ENCODE results near the gene TAPT1.

TAPT1 gene

DNA sequence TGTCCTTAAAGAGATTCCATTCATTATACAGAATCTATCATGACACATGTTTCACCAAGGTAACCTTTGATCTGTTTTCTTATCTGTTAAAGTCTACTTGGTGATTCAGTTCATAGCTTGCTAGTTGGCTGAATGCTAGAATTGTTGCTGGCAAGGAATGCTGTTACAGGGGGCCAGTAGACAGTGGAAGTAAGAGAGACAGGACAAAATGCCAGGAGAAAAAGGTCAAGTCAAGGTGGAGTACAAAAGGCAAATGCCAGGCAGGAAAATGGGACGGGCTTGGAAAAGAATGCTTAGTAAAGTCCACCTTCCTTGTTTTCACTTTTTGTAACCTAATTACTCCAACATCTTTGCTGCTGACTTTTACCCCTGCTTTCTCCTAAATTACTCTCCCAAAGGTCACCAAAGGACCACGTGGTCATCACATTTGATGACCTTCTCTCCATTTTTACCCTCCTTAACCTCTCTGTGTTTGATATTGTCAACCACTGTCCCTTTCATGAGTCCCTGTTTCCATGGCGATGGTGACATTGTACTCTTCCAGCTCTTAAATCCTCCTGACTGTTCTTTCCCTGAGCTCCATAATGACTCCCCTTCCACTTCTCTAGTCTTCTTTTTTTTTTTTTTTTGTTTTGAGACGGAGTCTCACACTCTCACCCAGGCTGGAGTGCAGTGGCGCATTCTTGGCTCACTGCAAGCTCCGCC, 24.5 kb upstream of the TAPT1 start:
- in situ Hi-C loops (cut with MboI; ENCODE audit: low sequenced_read_pairs): loop anchor here (25.0 kb wide), 1 partner anchor 439 kb away; no protein-coding TSS in a partner anchor

DNA sequence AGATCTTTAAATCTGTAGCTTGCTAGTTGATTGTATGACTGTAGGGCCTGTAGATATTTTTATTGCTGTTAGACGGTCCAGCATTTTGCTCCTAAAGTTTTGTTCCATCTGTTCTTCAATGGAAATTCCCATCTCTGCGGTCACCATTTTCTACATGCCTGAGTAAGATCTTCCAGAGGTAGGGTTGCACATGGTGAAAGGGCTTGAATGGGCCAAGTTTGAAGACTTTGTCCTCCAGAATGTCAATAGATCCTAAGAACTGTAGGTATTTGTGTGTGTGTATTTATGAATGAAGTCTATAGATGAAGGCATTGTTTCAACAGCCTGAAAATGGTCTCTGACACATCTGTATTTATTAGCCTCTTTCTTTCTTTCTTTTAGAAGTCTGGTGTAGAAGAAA, 22.3 kb upstream of the TAPT1 start:
- in situ Hi-C loops (cut with MboI; ENCODE audit: low sequenced_read_pairs): no loop called here

DNA sequence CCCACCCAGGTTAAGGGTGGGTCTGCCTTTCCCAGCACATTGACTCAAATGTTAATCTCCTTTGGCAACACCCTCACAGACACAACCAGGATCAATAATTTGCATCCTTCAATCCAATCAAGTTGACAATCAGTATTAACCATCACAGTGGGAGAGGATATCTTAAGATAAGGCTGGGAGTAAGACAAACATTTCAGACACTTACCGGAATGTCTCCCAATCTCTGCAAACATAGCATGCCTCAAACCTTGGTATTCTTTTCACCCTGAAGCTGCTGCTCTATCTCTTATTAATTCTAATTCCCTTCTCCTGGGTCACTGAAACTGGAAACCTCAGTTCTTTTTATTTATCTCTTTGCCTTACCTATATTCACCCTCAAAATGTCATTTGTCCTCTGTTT, 19.0 kb upstream of the TAPT1 start:
- in situ Hi-C loops (cut with MboI; ENCODE audit: low sequenced_read_pairs): no loop called here

DNA sequence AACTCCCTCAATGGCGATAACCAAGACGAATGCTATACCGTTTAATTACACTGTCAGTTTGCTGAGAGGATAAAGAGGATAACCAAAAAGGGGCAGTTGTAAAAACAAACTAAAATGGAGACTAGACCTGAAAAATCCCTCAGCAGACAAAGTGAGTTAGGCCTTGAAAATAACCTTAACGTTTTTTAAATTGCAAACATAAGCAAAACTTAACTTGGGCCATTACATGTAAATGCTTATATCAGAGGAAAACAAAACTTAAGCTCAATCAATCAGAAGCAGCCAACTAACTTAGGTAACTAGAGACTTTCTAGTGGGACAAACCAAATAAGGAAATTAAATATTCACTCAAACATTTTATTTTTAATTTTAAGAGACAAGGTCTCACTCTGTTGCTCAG, 17.0 kb upstream of the TAPT1 start:
- in situ Hi-C loops (cut with MboI; ENCODE audit: low sequenced_read_pairs): no loop called here

DNA sequence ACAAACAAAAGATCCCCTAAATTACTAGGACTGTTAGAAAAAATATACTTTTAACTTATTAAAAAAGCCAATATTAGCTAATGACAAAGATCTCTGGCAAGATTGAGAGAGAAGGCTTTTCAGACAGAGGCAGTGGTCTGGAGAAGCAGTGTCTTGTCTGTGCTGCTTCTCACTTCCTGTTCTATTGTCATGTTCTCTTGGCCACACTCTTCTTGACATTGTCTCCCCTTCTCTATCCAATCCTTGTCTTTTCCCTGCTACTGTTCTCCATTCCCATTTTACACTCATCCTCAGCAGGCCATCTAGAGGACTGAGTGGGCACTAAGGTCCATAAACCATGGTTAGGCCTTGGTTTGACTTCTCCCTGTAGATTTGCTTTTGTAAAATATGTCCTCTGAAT, 14.0 kb upstream of the TAPT1 start:
- in situ Hi-C loops (cut with MboI; ENCODE audit: low sequenced_read_pairs): no loop called here

DNA sequence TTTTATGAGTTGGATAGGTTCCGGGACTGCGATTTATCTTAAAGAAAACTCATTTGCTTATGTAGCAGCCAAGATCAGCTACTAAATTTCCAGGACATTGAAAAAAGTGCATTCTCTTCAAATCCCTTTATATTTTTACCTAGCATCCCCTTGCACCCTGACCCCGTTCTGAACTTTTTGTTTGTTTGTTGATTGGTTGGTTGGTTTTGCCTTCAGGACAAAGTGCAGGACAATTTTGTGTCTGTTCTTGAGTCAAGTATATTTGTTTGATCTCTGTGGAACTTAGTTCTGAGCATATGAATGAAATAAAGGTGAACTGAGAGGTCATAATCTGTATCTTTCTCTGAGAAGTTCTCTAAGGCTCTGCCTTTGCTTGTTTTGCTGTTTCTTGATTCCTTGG, 12.8 kb upstream of the TAPT1 start:
- in situ Hi-C loops (cut with MboI; ENCODE audit: low sequenced_read_pairs): no loop called here

DNA sequence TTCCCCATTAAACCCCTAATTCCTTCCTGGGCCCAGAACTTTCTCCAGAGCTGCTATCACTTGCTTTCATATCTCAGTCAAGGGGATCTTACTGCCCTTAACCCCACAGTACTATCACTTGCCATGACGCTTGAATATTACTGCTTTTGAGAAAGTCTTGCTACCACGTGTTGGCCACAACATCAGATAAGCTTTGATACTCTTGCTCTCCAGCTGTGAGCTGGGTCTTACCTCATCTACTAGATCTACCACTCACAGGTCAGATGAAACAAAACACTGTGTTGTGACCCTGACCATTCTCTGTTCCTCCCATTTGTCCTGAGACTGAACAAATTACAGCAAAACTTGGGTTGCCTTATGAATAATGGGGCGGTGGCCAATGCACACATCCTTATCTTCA, 12.1 kb upstream of the TAPT1 start:
- in situ Hi-C loops (cut with MboI; ENCODE audit: low sequenced_read_pairs): no loop called here

DNA sequence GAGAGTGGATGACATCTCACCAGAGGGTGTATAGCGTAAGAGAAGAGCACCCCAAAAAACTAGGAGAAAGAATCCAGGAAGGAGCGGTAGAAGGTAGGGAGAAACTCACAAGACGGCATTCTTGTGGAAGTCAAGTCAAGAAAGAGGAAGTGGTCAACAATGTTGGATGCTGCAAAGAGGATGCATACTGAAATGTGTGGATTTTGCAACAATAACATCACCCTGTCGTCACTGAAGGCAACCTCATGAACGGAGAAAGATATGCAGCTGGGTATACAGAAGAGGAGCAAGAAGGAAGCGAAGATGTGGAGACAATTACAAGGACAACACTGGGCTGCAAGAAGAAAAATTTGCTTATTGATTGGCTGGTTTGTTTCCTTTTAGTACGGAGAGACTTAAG, 11.4 kb upstream of the TAPT1 start:
- in situ Hi-C loops (cut with MboI; ENCODE audit: low sequenced_read_pairs): no loop called here

DNA sequence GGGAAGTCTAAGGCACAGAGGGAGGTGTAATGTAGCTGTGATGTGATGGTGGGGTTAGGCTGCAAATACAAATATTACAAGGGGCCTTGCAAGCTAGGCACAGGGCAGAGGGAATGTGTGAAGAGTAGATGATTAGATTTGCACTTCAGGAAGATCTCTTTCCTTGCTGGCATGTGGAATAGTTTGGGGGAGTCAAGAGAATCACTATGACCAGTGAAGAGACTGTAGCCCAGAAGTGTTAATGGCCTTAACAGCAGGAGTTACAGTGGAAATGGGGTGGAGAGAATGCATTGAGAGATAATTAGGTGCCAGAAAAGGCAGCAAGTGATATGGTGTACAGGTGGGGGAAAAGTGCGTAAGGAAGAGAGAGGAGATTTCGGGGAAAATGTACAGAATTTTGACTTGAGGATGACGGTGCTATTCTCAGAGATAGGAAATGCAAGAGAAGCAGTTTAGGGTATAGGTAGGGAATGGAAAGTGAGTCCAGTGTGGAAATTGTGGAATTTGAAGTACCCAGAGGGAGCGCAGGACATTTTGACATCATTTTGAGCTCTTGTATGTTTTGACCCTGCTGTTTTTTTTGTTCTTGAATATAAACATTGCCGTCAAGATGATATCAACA, 10.2 kb upstream of the TAPT1 start:
- in situ Hi-C loops (cut with MboI; ENCODE audit: low sequenced_read_pairs): no loop called here

DNA sequence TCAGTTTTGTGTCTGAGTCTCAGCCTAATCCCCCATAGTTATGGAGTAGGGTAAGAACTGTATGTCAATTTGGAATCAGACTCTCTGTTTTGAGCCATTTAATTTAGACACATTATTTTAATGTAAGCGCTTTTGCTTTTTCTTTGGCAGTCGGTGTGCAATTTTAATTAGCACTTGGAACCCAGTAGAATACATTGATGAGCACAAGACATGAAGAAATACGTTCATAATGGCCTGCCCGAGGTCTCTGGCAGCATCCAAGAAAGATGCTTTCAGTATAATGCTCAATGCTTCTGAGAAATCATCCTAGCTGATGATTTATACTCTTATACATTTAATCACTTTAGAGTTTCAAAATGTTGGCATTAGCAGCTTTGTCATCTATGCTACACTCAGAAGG, 8.9 kb upstream of the TAPT1 start:
- in situ Hi-C loops (cut with MboI; ENCODE audit: low sequenced_read_pairs): no loop called here

DNA sequence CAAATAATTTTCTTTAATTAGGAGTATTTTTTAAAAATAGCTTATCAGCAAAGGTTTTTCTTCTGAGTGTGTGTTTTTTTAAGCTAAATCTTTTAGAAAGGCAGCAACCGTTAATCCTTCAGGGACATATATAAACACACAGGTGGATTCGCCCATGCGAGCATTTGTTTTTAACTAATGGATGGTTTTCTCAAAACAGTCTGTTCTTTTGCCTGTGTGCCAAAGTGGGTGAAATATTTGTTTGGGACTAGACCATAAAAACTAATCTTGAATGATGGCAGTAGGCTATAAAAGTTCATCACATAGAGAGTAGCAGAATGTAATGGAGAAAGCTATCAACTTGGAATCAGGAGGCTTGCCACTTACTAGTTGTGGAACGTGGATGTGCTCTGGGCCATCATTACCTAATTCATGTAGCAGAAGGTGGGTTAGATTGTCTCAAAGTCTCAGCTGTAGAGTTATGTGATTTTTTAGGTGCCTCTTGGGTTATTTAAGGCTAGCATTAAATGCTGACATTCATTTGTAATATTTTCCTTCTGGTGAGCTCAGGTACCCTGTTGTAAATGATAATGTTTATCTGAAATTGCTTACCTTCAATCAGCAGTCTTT, 7.4 kb upstream of the TAPT1 start:
- in situ Hi-C loops (cut with MboI; ENCODE audit: low sequenced_read_pairs): no loop called here

DNA sequence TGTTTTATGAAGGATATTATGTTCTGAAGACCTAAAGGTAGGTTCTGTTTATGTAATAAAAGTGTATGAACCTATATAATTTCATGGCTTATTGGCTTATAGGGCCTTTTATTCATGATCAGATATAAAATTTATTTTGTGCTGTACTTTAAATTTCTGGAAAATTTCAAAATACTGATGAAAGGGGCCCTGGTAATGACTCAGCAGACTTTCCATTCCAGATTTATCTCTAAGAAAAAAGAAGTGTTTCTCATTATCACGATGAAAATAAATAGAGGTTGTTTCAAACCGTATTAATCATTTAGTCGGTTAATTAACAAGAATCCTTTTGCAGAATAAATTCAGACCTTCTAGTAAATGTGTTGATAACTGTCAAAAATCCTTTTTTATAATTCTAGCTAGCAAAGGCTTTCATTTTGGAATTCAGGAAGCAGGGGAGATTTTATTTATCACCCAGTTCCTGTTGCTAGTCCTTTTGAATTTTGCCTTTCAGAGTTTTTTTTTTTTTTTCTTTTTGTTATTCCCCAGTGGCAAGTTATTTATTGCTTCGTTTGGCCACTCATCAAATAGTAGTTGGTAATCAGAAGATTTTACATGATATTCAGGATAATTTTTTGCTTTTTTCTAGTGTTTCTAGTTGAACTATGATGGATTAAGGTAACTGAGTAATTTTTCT, 5.4 kb upstream of the TAPT1 start:
- in situ Hi-C loops (cut with MboI; ENCODE audit: low sequenced_read_pairs): no loop called here

DNA sequence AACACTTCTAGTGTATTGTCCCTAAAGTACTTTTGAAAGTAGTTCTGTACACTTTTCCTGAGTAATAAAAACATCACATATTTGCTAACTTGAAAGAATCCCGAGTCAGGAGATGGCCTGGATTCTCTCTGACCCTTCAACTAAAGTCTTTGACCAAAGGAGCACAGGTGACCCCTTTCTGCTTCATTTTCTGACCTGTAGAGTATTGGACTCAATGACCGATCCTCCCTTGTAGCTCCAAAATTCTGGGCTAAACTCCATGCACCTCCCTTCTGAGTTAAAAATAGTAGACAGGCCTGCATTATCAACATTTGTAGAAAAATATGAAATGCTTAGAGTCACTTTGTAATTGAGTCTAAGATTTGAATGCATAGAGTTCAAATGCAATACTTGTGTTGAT, 4.0 kb upstream of the TAPT1 start:
- in situ Hi-C loops (cut with MboI; ENCODE audit: low sequenced_read_pairs): no loop called here

DNA sequence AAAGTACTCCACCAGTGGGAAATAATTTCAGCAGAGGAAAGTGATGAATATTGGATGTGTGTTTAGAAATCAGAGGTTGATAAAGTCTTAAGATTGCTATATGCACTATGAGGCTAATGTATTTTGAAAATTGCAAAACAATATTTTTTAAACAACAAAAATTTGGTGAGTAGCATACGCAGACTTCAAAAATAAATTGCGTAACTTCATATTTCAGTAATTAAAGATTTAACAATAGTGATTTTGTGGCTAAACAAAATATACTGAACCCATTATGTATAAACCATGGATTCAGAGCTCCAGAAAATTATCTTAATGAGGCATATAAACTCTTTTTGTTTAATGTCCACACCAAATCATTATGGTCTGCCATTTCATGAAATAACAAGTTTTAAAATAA, 3.3 kb upstream of the TAPT1 start:
- in situ Hi-C loops (cut with MboI; ENCODE audit: low sequenced_read_pairs): no loop called here

DNA sequence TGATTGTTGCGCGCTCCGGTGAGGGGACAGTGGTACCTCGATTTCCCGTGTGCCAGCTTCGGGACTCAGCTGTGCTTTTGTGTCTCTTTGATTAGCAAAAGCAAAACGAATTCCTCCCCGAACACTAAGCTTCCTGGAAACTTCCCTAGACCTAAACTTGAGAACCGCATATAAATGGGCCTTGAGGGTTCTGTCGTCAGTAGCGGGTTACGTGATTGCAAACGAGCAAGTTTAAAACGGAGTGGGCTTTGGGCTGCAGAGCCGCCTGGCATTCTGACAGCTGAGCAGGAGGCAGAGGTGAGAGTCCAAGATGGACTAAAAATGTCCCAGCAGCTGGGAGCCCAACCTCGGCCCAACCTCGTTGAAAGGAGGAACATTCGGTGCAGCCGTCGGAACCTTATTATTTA, 1.2 kb upstream of the TAPT1 start:
- in situ Hi-C loops (cut with MboI; ENCODE audit: low sequenced_read_pairs): no loop called here

DNA sequence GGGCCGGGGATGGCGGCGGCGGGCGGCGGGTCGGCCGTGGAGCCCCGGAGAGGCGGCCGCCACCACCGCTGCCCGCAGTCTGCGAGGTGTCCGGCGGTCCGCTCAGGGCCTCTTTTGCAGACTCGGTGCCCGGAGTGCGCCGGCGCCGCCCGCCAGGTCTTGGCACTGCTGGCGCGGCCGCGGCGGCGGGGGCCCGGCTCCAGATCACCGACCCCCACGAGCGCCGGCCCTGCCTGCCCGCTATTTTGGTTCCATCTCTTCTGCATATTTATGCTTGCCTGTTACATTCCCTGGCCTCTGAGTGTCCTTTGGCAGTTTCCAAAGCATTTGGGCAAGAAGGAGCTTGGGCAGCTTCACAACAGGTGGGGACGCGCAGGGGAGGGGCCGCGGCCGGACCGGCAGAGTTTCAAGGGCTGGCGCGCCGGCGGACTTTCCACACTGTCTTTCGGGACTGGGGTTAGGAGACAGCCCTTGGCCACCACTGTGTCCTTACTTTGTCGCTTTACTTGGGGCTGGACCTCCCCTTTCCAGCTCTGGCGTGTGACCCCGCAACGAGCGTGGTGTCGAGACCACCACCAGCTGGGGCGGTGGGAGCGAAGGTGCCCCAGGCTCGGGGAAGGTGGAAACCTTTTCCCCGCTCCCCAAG, 668 bp upstream of the TAPT1 start:
- in situ Hi-C loops (cut with MboI; ENCODE audit: low sequenced_read_pairs): no loop called here

DNA sequence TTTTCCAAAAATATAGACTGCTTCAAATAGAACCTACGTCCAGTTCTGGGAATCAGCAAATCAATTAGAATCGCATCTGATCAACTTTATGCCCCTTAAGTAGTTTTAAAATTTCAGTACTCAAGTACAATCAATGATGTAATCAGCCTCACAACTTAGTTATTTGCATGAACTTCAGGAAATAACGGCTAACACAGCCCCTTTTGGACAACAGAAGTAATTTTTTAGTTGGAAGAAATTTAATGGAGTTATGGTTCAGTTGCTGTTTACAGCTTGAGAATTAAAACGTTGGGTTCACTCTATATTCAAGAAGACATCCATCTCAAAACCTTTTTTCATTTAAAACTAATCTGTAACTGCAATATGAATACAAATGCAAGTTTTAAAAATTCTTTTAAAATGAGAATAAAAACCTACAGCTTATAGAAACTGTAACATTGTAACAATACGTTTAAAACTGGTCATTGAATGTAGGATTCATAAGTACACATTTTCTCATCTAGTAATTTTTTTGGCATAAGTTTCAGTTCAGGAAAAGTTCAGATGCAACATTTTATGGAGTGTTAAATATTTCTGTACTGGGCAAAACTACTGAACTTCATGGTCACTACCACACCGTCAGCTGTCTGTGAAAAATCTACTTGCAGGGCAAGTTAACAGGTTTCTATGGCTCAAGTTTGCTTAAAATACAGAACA, 956 bp downstream of the TAPT1 start:
- in situ Hi-C loops (cut with MboI; ENCODE audit: low sequenced_read_pairs): no loop called here

DNA sequence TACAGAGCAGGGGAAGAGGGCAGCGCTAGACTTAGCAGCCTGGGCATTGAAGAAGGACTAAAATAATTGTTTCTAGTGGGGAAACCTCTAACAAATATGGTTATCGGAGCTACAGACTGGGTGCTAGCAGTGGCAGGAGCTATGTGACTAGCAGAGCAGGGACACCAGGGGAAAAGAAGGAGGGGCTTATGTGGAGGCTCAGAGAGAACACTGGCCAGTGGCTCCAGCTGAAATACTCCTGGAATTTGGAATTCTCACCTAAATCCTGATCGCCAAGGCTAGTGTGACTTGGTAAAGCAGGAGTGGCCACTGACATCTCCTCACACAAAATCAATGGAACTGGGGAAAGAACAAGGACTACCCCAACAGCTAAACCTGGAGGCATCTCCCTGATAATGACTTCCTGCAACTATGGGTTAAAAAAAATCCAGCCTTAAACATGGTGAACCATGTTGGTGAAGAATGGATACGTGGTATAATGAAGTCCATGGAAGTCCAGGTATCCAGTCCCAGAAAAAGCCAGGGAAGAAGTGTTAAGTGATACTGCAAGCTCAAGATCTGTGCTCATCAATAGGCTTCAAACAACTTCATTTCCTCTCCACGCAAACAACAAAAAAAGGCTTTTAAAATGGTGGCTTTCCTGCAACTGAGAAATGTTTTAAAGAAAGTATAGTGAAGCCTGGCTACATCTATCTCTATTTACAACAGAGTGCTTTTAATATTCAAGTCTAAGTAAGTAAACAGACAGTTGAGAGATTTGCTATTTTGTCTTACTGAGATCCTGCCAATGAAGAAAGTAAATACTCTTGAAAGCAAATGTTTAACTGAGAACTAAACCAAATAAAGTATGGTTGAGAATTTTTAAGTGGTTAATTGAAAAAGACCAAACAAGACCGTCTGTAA, 1.8 kb downstream of the TAPT1 start:
- in situ Hi-C loops (cut with MboI; ENCODE audit: low sequenced_read_pairs): no loop called here

DNA sequence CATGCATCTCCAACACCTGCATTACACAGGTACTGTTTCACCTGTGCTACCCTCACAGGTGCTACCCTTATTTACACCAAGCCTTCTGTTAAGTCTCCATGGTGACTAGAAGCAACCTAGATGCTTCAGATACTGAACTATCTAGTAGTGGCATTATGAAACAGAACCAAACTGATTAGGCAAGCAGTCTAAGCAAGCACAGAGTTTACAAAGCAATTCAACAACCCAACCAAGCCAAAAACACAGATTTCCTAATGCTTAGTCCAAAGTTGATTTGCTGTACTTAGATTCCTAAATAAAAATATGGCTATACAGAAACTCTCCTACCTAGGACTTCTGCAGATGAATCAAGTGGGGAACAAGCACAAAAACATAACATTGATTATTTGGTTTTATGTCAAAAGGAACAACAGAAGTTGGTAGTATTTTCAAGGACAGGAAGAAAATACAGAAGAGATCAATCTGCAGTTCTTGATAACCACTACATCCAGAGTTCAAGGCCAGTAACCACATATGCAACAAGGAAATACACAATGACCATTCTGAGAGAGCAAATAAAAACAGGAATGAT, 3.2 kb downstream of the TAPT1 start:
- in situ Hi-C loops (cut with MboI; ENCODE audit: low sequenced_read_pairs): no loop called here

DNA sequence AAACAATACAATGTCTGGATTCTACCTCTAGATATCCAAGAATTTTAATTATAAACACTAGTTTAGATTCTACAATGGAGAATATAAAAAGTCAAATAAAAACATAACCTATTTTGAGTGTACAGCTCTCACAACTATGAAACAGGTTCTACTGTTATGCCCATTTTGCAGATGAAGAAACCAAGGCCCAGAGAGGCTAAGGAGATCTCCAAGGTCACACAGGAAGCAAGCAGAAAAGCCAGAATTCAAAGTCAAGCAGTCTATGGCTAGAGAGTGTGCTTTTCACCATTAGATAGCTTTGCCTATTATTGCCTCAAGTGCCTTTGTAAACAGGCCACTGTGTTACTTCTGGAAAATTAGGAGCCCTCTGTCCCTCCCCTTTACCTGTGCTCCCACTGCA, 7.3 kb downstream of the TAPT1 start:
- in situ Hi-C loops (cut with MboI; ENCODE audit: low sequenced_read_pairs): no loop called here
